Transverse colon (tissue), 3 donors: ENCODE measurements around the gene DYNC1I1.

Experiments used
- CTCF ChIP-seq, 5 experiments: fragments of 200-600 bp in 3 of 5; fragments of 450-650 bp in 2 of 5; sonication (generic) in 3 of 5; IDR thresholded peaks; 1 replicate in 2 of 5; 2 replicates in 3 of 5; pipeline ENCODE4 v1.5.1; 2016 to 2017; ENCODE audit warnings: antibody characterized with exemption in 5 of 5, inconsistent platforms in 3 of 5, mild to moderate bottlenecking in 2 of 5, moderate library complexity in 1 of 5
- EP300 ChIP-seq: sonication (generic); formaldehyde crosslinking; IDR thresholded peaks from one replicate; pipeline ENCODE4 v1.6.1; 2017; ENCODE audit warnings: antibody characterized with exemption, low read depth
- POLR2A ChIP-seq: fragments of 450-650 bp; IDR thresholded peaks from one replicate; pipeline ENCODE4 v1.6.1; 2016; ENCODE audit warnings: antibody characterized with exemption, mild to moderate bottlenecking, moderate library complexity

DNA sequence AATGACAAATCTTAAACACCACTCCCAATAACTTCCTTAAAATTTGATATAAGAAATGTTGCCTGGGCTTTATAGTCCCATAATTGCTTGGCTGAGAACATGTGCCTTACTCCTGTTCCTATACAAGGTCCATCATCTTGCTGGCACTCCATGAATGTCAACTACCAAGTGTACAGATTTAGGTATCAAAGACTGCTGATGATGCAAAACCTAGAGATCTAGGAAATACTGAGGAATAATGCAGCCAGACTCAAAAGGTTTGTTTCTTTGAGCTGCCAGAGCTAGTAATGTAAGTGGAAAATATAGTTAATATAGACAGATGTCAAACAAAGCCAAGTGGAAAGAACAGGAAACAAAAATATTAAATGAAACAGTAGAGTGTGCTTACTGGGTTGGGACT is 121.1 kb downstream of the DYNC1I1 start:
- no peak for TF ChIP-seq CTCF (IDR thresholded peaks at IDR 0.05)
- no peak for TF ChIP-seq POLR2A
- TF ChIP-seq EP300: no peak
